GM12892 (cell line): Measurements from ENCODE around the gene ANKUB1.

Experiments
- POLR2A ChIP-seq: IDR thresholded peaks from 2 replicates; pipeline ENCODE4 v1.6.1; 2011; ENCODE audit warnings: low read depth, low read length, control low read depth
- POLR2AphosphoS5 ChIP-seq: IDR thresholded peaks from 2 replicates; pipeline ENCODE4 v1.6.1; 2011; ENCODE audit warnings: low read depth, low read length, control low read depth

- TF ChIP-seq POLR2A (peak; percentile 91), POLR2AphosphoS5 (peak; percentile 93)
Observed at GRCh38 chr3:149752051-149752787, 40.1 kb downstream of the ANKUB1 start, which contains the start of gene COMMD2.
